ENCODE data around the gene NDST3. TPM values are rescaled to one million over a fixed set of nuclear protein-coding genes. Genes with fewer than 3 reads are reported as not detected.

The NDST3 gene
- total and polyA plus RNA-seq, 4 donors: 0.36 to 2.8 (median 1.4) TPM

- Histone ChIP-seq H3K27me3 (ENCODE audit: control insufficient read depth in 4 of 4, insufficient read depth in 4 of 4, low read length in 3 of 4) (no peaks in the 10 kb centered on the region), H3K9ac (ENCODE audit: low read depth in 1 of 2, low read length in 2 of 2) (no peak overlapping the region), H3K9me3 (ENCODE audit: control insufficient read depth in 4 of 4, low read length in 3 of 4) (no peaks in the 10 kb centered on the region), H3K27ac (ENCODE audit: low read depth in 1 of 2, low read length in 2 of 2) (no peak overlapping the region), H3K36me3 (ENCODE audit: control insufficient read depth in 4 of 4, insufficient read depth in 3 of 4, low read depth in 1 of 4, low read length in 3 of 4) (no peaks in the 10 kb centered on the region), H3K4me1 (ENCODE audit: control insufficient read depth in 4 of 4, insufficient read depth in 4 of 4, low read length in 3 of 4) (peaks cover 0 to 2% (median 0%) of the 10 kb centered on the region in 4 donors), H3K4me3 (ENCODE audit: low read depth in 1 of 3, low read length in 3 of 3) (no peak overlapping the region)
- no peak for DNase-seq (ENCODE audit: low spot score)
- TF ChIP-seq EGR1 (IDR thresholded peaks at IDR 0.05; ENCODE audit: low read depth in 2 of 2) (no peak), TAF1 (conservative IDR thresholded peaks at IDR 0.05) (no peak), REST (IDR thresholded peaks at IDR 0.05) (no peak), SP1 (IDR thresholded peaks at IDR 0.05) (no peak)
- WGBS: 79% methylated on average over 4 of the region's 4 CpGs
These were observed 191.2 kb downstream of the NDST3 start for GRCh38 chr4:118225511-118225910.

- Histone ChIP-seq H3K9ac (ENCODE audit: low read depth in 1 of 2, low read length in 2 of 2) (no peak overlapping the region), H3K4me1 (ENCODE audit: control insufficient read depth in 4 of 4, insufficient read depth in 4 of 4, low read length in 3 of 4) (peaks cover 0 to 2% (median 0%) of the 10 kb centered on the region in 4 donors), H3K4me3 (ENCODE audit: low read depth in 1 of 3, low read length in 3 of 3) (no peak overlapping the region), H3K36me3 (ENCODE audit: control insufficient read depth in 4 of 4, insufficient read depth in 3 of 4, low read depth in 1 of 4, low read length in 3 of 4) (no peaks in the 10 kb centered on the region), H3K27me3 (ENCODE audit: control insufficient read depth in 4 of 4, insufficient read depth in 4 of 4, low read length in 3 of 4) (no peaks in the 10 kb centered on the region), H3K27ac (ENCODE audit: low read depth in 1 of 2, low read length in 2 of 2) (no peak overlapping the region), H3K9me3 (ENCODE audit: control insufficient read depth in 4 of 4, low read length in 3 of 4) (no peaks in the 10 kb centered on the region)
- TF ChIP-seq JUND (IDR thresholded peaks at IDR 0.05): no peak
- no peak for TF ChIP-seq FOXA2 (IDR thresholded peaks at IDR 0.05)
- TF ChIP-seq ATF3 (IDR thresholded peaks at IDR 0.05): no peak
- TF ChIP-seq HNF4G (IDR thresholded peaks at IDR 0.05): no peak
- TF ChIP-seq NR2F2 (IDR thresholded peaks at IDR 0.05): no peak
- TF ChIP-seq ZBTB33 (IDR thresholded peaks at IDR 0.05): no peak
- no peak for TF ChIP-seq RXRA (IDR thresholded peaks at IDR 0.05)
- TF ChIP-seq SP1 (IDR thresholded peaks at IDR 0.05): no peak
- no peak for TF ChIP-seq FOXA1 (IDR thresholded peaks at IDR 0.05)
- TF ChIP-seq CTCF (IDR thresholded peaks at IDR 0.05; ENCODE audit: low read depth, low read length, missing input control): no peak
- TF ChIP-seq REST (IDR thresholded peaks at IDR 0.05): no peak
- TF ChIP-seq YY1 (IDR thresholded peaks at IDR 0.05): no peak
- TF ChIP-seq TAF1 (conservative IDR thresholded peaks at IDR 0.05): no peak
- TF ChIP-seq RAD21 (IDR thresholded peaks at IDR 0.05): no peak
- TF ChIP-seq HNF4A (conservative IDR thresholded peaks at IDR 0.05): no peak
- TF ChIP-seq, protein P1, sequence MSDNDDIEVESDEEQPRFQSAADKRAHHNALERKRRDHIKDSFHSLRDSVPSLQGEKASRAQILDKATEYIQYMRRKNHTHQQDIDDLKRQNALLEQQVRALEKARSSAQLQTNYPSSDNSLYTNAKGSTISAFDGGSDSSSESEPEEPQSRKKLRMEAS (IDR thresholded peaks at IDR 0.05): no peak
- DNase-seq (ENCODE audit: low spot score): no peak
- 77% methylated on average over 7 of the region's 7 CpGs for WGBS
These were observed 192.2 kb downstream of the NDST3 start for GRCh38 chr4:118226311-118227010.

Measured in liver (tissue), 9 donors.